Activated T-helper 1 cell treated with anti-CD3 and anti-CD28 coated beads, Interleukin-12 subunit alpha, Interleukin-12 subunit beta, Interleukin-2, Interleukin-4 antibody, amounts not matched to agents 30 ng/mL and 10 ng/mL and 1 ng/mL, durations not matched to agents 14 hours and 24 hours and 36 hours (primary cell): ENCODE measurements around the gene AGPAT1. TPM values are rescaled to one million over a fixed set of nuclear protein-coding genes. Genes with fewer than 3 reads are reported as not detected.
A peak's percentile ranks its signal among the peaks of the same experiment; 100 is the strongest.
"Not testable (repeated sequence)": the region's sequence is repeated elsewhere in the genome, so short reads cannot be mapped to it uniquely, and the experiment has no call there.

Source experiments
- DNase-seq: peaks from one replicate; pipeline ENCODE4 v3.0.0; 2021; ENCODE audit warnings: low spot score
- H3K27ac Mint-ChIP-seq: one replicate; pipeline ENCODE4 v1.8.0; 2021; ENCODE audit warnings: mild to moderate bottlenecking, mixed read lengths
- H3K27me3 Mint-ChIP-seq: one replicate; pipeline ENCODE4 v1.8.0; 2022; ENCODE audit warnings: mild to moderate bottlenecking, moderate library complexity, mixed read lengths; ENCODE audit not compliant: insufficient read depth
- H3K36me3 Mint-ChIP-seq: one replicate; pipeline ENCODE4 v1.8.0; 2021; ENCODE audit warnings: low read depth, mixed read lengths
- H3K4me1 Mint-ChIP-seq: one replicate; pipeline ENCODE4 v1.8.0; 2021; ENCODE audit warnings: low read depth, mixed read lengths
- H3K4me3 Mint-ChIP-seq: one replicate; pipeline ENCODE4 v1.8.0; 2021; ENCODE audit warnings: mild to moderate bottlenecking, moderate library complexity, mixed read lengths
- H3K9me3 Mint-ChIP-seq: one replicate; pipeline ENCODE4 v1.8.0; 2021; ENCODE audit warnings: mixed read lengths
- intact Hi-C: fragments of 100-400 bp; cut with micrococcal nuclease; formaldehyde crosslinking; loops from one replicate; pipeline ENCODE4 v1.15.1; 2024
- total RNA-seq: library from RNA; stranded (reverse); gene quantifications from 2 replicates; pipeline ENCODE4 v1.2.3, GENCODE V29; 2022

AGPAT1 gene
- total RNA-seq, 1 donor from 2014 or later: 35.6 TPM

DNA sequence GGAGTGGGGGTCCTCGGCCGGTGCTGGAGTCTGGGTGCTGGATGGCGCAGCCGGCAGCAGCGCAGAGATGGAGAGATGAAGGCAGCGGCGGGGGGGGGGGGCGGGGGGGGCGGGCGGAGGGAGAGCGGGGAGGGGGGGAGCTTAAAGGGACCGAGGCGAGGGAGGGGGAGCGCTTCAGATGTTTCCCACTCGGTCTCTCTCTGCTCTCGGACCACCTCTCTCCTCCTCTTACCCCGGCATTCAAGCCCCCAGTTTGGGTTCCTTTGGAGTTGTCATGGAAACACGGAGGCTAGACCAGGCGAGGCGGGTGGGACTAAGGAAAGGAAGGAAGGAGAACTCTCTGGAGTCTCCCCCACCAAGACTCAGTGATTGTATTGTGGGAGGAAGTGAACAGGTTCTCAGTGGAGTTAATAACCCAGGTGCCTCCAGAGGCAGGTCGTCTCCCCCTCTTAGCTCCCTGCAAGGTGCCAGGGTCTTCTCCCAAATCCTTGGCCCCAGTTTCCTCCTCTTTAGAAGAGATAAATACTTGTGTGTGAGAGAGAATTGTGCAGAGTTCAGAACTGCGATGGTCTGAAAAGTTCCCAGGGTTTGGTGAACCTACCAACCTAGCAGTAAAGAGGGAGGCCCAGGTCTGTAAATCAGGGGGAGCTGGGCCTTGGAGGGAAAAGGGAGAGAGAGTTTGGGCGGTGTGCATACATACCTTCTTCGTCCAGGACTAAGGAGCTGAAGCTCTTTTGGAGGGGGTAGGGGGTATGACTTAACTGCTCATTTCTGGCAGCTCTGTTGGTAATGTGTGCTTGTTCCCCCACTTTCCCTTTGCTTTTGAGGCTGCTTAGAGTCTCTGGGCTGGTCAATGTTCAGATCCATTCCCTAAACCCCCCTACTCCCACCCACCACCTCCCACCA, 23.8 kb downstream of the AGPAT1 start, which contains the start of gene PRRT1:
Gene PRRT1 (minus strand): TSS at position 77 of the 906 bp plus-strand sequence. CDS start 112 bp downstream, outside the sequence.
- Mint-ChIP-seq H3K4me3 (peak within 1 kb of the TSS; percentile 69), H3K4me1 (peaks cover 55% of the 10 kb centered on the region), H3K36me3 (peaks cover 6% of the 10 kb centered on the region), H3K9me3 (no peaks in the 10 kb centered on the region), H3K27ac (peak within 1 kb of the TSS; percentile 40), H3K27me3 (peaks cover 46% of the 10 kb centered on the region)
- no peak for DNase-seq
- intact Hi-C loops: no loop called here

DNA sequence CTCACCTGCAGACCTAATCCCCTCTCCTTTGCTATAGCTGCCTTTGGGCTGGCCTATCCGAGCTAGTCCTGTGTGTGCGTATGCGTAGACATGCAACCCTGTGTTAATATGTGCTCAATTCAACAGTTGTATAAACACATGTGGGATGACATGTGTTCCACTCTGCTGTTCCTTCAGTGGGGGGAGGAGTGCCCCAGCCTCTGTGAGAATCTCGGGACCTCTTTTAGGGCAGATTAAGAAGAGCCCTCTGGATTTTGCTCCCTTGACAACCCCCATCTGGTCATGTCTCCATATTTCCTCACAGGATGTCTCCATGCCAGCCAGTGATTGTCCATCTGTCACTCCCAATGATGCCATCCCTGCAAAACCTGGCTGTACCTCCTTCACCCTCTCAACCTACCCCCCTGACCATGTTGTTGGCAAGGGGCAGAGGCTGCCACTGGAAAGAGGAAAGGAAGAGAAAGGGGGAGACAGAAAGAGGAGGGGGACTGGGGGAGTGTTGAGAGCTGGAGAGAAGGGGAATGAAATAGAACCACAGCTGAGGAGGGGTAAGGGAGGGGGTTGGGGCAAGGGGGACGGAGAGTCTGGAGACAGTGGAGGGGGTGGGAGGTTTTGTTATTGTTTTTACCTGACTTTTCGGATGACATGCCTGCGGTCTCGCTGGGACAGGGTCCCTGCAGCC, 24.6 kb downstream of the AGPAT1 start:
- Mint-ChIP-seq H3K4me1 (peaks cover 55% of the 10 kb centered on the region), H3K27ac (no peak overlapping the region), H3K4me3 (peak overlapping the region; percentile 34), H3K36me3 (peaks cover 6% of the 10 kb centered on the region), H3K27me3 (peaks cover 52% of the 10 kb centered on the region), H3K9me3 (no peaks in the 10 kb centered on the region)
- intact Hi-C loops: no loop called here
- no peak for DNase-seq

DNA sequence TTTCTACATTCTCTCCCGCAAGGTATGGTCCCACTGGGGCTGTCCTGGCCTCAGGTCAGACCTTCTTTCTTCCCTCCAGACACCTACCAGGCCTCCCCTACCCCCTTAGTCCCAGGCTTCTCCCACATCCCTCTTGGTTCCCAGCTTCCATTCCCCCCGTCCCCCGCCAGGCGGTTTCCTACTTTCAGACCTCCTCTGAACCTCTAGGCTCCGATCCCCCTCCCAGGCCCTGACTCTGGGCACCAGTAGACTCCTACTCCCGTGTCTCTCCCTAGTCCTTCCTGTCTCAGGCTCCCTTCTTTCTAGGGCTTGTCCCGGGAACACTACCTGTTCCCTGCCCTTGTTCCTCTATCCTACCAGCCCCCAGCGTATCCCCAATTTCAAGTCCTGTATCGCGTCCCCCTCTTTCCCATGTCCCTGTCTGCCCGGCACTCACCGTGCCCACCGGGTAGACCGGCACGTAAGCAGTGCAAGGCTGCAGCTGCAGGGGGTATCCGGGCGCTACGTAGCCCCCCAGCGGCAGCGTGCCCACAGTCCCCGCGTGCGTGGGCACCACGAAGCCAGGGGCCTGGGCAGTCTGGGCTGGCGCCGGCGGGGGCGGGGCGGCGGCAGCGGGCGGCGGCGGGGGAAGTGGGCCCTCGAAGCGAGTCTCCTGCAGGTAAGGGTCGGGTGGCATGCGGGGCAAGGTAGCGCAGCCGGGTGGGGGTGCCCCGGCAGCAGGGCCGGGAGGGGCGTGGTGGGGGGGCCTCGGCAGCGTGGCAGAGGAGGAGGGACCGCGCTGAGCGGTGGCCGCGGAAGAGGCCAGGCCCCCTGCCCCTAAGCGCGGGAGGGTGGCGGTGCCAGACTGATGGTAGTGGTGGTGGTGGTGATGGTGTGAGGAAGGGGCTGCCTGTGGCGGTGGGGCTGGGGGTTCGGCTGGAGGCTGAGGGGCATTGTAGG, 25.7 kb downstream of the AGPAT1 start:
- intact Hi-C loops: no loop called here

DNA sequence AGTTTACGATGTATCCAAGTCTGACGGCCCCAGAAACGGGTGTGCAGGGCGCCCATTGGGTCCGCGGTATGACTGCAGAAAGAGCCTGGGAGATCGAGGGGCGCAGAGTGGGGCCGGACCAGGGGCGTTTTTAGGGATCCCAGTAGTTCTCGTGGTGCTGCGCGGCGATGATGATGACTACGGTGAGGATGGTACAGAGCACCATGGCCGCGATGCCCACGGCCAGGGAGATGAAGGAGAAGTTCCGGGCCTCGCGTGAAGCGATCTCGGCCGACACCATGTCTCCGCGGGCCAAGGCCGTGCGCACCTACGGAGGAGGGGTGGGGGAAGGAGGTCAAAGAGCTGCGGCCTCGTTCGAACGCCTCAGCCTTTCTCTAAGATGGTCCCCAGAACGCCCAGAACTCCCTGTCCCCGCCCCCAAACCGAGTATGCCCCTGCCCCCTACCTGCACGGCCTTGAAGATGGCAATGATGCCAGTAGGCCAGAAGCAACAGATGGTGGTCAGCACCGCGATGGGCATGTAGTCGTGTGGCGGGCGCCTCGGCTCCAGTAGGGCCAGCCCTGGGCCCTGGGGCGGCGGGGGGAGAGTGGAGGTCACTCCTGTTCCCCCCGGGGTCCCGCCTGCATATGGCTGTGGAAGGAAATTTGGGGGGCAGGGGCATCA, 26.7 kb downstream of the AGPAT1 start:
- H3K4me1 Mint-ChIP-seq: peaks cover 41% of the 10 kb centered on the region
- H3K36me3 Mint-ChIP-seq: peaks cover 3% of the 10 kb centered on the region
- intact Hi-C loops: no loop called here
- no peaks in the 10 kb centered on the region for H3K9me3 Mint-ChIP-seq
- H3K27me3 Mint-ChIP-seq: peaks cover 62% of the 10 kb centered on the region
- H3K4me3 Mint-ChIP-seq: peak overlapping the region; percentile 84
- no peak for DNase-seq
- peak overlapping the region; percentile 75 for H3K27ac Mint-ChIP-seq

More for the DNA sequence above, 25.7 kb downstream of the AGPAT1 start:
- Mint-ChIP-seq H3K27ac (peak overlapping the region; percentile 30), H3K27me3 (peaks cover 60% of the 10 kb centered on the region), H3K4me3 (peak overlapping the region; percentile 28), H3K9me3 (no peaks in the 10 kb centered on the region), H3K4me1 (peaks cover 51% of the 10 kb centered on the region), H3K36me3 (peaks cover 4% of the 10 kb centered on the region)
- DNase-seq: no peak

DNA sequence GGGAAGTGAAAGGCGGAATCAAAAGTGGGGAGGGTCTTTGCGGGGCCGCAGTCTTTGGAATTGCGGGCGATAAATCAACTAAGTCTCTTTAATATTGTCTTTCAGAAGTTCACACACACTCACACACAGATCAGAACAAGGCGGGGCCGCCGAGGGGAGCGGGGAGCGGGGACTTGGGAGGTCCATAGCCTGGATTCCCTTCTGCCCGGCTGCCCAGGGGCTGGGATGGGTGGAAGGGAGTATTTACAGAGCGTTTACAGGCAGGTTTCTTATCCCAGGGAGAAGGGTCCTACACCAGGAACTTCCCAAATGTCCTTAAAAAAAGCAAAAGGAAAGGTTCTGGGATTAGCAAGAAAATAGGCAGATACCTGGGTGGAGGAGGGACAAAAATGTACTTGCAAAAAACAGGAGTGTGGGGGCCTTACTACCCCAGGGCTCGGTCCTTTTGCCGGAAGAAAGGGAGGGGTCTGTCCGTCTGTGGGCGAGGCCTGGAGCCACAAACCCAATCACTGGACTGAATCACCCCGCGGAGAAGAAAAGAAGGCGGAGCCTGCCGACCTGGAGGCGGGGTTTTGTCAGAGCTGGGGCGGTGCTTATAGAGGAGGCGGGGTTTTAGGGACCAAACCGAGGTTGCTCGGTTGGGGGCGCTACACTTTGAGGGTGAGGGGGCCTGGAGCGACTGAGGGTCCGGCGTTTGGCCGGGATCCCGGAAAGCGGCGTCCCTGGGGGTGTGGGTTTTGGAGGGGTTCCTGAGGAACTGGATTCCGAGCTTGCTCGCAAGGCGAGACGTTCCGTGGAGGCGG, 27.4 kb downstream of the AGPAT1 start:
- peaks cover 35% of the 10 kb centered on the region for H3K4me1 Mint-ChIP-seq
- H3K27ac Mint-ChIP-seq: peak overlapping the region; percentile 75
- intact Hi-C loops: loop anchor here (1.0 kb wide), 2 partner anchors 18 to 29 kb away; partner anchors contain the start of gene FKBPL
- H3K9me3 Mint-ChIP-seq: no peaks in the 10 kb centered on the region
- peak overlapping the region; percentile 84 for H3K4me3 Mint-ChIP-seq
- peak; percentile 67 for DNase-seq
- H3K27me3 Mint-ChIP-seq: peaks cover 56% of the 10 kb centered on the region
- H3K36me3 Mint-ChIP-seq: peaks cover 3% of the 10 kb centered on the region

DNA sequence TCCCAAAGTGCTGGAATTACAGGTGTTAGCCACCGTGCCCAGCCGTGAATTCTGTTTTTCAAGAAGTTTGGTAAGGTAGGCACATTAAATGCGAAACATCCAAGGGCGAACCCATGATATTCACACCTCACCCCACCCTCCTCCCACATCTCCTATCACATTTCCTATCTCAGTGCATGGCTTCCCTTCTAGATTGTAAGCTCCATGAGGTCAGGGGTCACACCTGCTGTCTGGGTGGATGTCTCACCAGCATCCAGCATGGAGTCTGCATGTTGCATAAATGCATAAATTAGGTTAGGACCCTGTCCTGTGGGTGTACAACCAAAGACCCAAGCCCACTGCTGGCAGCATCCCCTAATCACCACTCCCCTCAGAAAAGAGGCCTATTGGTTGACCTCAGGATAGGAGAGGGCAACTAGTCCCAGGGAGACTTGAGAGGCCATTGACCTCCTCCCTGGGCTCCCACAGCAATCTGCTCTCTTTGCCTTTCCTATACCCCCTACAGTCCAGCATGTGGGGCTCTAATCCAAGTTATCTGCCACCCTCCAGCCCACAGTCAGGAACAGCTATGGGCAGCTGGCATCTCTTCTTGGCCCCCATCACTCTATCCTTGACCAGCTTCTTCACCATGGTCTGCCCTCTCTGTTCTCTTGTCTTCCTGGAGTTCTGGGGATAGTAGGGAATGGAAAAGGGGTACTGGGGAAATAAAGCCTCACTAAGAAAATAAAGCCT, 28.3 kb downstream of the AGPAT1 start:
- Mint-ChIP-seq H3K4me1 (peaks cover 29% of the 10 kb centered on the region), H3K27ac (no peak overlapping the region), H3K27me3 (peaks cover 51% of the 10 kb centered on the region), H3K36me3 (peaks cover 3% of the 10 kb centered on the region), H3K4me3 (no peak overlapping the region), H3K9me3 (no peaks in the 10 kb centered on the region)
- DNase-seq: no peak
- intact Hi-C loops: loop anchor here (1.0 kb wide), 2 partner anchors 17 to 30 kb away; partner anchors contain the start of gene FKBPL

DNA sequence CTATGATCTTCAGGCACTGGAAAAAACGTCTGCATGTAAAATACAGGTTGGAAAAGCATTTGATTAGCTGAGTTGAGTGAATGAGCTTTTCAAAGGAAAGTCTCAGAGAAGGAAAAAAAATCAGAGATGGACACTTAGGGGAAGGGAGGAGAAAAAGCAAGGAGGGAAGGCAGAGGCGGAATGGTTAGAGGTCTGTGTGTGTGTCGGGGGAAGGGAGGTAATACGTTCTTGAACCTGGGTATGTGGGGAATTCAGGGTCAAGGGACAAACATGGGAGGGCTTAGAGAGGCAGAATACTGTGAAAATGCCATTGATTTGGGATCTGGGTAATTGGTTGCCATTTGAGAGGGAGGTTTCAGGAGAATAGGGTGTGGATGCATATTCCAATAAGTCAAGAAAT, 29.2 kb downstream of the AGPAT1 start:
- no peak for DNase-seq
- H3K27ac Mint-ChIP-seq: no peak overlapping the region
- H3K36me3 Mint-ChIP-seq: peaks cover 3% of the 10 kb centered on the region
- intact Hi-C loops: no loop called here
- no peaks in the 10 kb centered on the region for H3K9me3 Mint-ChIP-seq
- peaks cover 26% of the 10 kb centered on the region for H3K4me1 Mint-ChIP-seq
- H3K4me3 Mint-ChIP-seq: no peak overlapping the region
- peaks cover 47% of the 10 kb centered on the region for H3K27me3 Mint-ChIP-seq

DNA sequence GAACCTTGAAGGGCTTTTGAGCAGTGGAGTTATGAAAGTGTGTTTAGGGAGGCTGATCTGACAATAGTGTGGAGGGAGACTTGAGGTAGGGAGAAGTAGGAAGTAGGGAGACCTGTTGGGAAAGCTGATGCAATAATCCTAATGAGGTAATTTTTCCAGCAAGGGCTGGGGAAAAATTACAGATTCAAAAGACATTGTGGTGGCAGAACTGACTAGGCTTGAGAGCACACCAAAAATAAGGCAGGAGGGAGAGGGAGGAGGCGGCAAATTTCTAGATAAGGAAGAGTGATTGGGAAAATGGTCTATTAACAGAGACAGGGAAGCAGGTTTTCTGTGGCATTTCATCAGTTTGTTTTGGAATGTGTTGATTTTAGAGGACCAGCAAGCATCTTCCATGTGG, 29.6 kb downstream of the AGPAT1 start:
- peaks cover 46% of the 10 kb centered on the region for H3K27me3 Mint-ChIP-seq

DNA sequence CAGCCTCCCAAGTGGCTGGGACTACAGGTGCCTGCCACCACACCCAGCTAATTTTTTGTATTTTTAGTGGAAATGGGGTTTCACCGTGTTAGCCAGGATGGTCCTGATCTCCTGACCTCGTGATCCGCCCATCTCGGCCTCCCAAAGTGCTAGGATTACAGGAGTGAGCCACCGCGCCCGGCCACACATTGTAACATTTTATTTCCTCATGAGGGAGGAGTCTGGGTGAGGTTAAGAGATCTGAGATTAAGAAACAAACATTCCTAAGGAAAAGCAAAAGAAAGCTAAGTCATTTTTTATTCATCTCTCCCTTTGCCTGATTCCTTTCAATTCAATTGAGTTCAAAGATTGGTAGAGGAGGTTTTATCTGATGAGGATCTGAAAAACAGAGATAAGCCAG, 31.6 kb downstream of the AGPAT1 start:
- intact Hi-C loops, DNase-seq, H3K36me3 Mint-ChIP-seq, H3K9me3 Mint-ChIP-seq, H3K27ac Mint-ChIP-seq, H3K4me3 Mint-ChIP-seq: not testable (repeated sequence)
- Mint-ChIP-seq H3K4me1 (peaks cover 17% of the 10 kb centered on the region), H3K27me3 (peaks cover 37% of the 10 kb centered on the region)

More for the DNA sequence above, 29.6 kb downstream of the AGPAT1 start:
- Mint-ChIP-seq H3K4me1 (peaks cover 24% of the 10 kb centered on the region), H3K9me3 (no peaks in the 10 kb centered on the region), H3K36me3 (peaks cover 3% of the 10 kb centered on the region), H3K27ac (no peak overlapping the region), H3K4me3 (no peak overlapping the region)
- no peak for DNase-seq
- intact Hi-C loops: no loop called here

DNA sequence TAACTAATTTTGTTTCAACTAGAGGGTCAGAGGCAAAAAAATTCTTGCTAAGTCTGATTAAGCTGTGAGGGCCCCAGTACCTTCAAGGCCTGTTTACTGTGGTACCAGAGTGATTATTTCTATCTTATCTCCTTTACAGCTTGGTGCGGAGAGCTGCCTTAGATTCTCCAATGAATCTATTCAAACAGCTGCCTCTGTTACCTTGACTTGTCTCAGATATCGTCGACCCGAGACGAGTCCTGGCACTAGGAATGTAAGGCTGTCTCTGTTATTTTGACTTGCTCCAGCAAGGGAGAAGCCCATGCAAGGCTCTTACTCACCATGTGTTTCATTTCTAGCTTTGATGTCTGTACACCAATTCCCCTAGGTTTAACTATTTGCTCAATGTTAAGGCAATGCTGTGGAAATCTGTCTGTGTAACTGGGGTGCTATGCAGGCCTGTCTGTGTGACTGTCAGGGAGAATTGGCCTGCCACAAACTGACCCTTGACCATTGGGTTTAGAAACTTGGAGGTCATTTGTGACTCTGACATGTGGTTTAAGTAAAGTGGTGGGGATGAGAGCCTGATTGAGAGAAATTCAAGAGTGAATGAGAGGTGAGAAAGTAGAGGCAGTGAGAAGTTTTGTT, 35.4 kb downstream of the AGPAT1 start:
- DNase-seq: no peak
- intact Hi-C loops: no loop called here
- no peaks in the 10 kb centered on the region for H3K9me3 Mint-ChIP-seq
- no peaks in the 10 kb centered on the region for H3K4me1 Mint-ChIP-seq
- no peak overlapping the region for H3K27ac Mint-ChIP-seq
- H3K27me3 Mint-ChIP-seq: peaks cover 19% of the 10 kb centered on the region
- H3K36me3 Mint-ChIP-seq: no peaks in the 10 kb centered on the region
- H3K4me3 Mint-ChIP-seq: no peak overlapping the region
